AG20443 (cell line): Measurements from ENCODE around the gene LIMA1.
"Not testable (repeated sequence)": the region's sequence is repeated elsewhere in the genome, so short reads cannot be mapped to it uniquely, and the experiment has no call there.

ENCODE experiments used
- DNase-seq: peaks from one replicate; pipeline ENCODE4 v3.0.0; 2012; ENCODE audit warnings: low spot score, mixed read lengths

The LIMA1 gene

GRCh38 chr12:50247665-50248064 is 35.7 kb downstream of the LIMA1 start:
- not testable (repeated sequence) for DNase-seq

GRCh38 chr12:50246873-50247612 is 36.3 kb downstream of the LIMA1 start:
- DNase-seq = peak; percentile 93

GRCh38 chr12:50246197-50246865 is 37.0 kb downstream of the LIMA1 start:
- DNase-seq = no peak

- DNase-seq = no peak
Observed at GRCh38 chr12:50243507-50243906, 39.8 kb downstream of the LIMA1 start.

GRCh38 chr12:50242751-50243191 is 40.5 kb downstream of the LIMA1 start:
- DNase-seq = peak; percentile 49

GRCh38 chr12:50241178-50241577 is 42.1 kb downstream of the LIMA1 start:
- DNase-seq = no peak

GRCh38 chr12:50240792-50241114 is 42.6 kb downstream of the LIMA1 start:
- DNase-seq = no peak

GRCh38 chr12:50240096-50240791 is 43.1 kb downstream of the LIMA1 start:
- no peak for DNase-seq

GRCh38 chr12:50239355-50239891 is 43.9 kb downstream of the LIMA1 start:
- no peak for DNase-seq

GRCh38 chr12:50234347-50234746 is 49.0 kb downstream of the LIMA1 start:
- DNase-seq = no peak

GRCh38 chr12:50232771-50233209 is 50.5 kb downstream of the LIMA1 start:
- DNase-seq = no peak

- no peak for DNase-seq
Observed at GRCh38 chr12:50232206-50232605, 51.1 kb downstream of the LIMA1 start.

- DNase-seq = no peak
Observed at GRCh38 chr12:50231346-50231745, 52.0 kb downstream of the LIMA1 start.

- no peak for DNase-seq
Observed at GRCh38 chr12:50230217-50230616, 53.1 kb downstream of the LIMA1 start.

GRCh38 chr12:50224026-50224692 is 59.2 kb downstream of the LIMA1 start:
- DNase-seq = peak; percentile 25

- DNase-seq = peak; percentile 85
Observed at GRCh38 chr12:50222275-50222783, 61.0 kb downstream of the LIMA1 start.

- DNase-seq = peak; percentile 58
Observed at GRCh38 chr12:50221228-50222008, 61.9 kb downstream of the LIMA1 start.

GRCh38 chr12:50220363-50220995 is 62.8 kb downstream of the LIMA1 start:
- peak; percentile 25 for DNase-seq

GRCh38 chr12:50219544-50219943 is 63.8 kb downstream of the LIMA1 start:
- no peak for DNase-seq

GRCh38 chr12:50219001-50219400 is 64.3 kb downstream of the LIMA1 start:
- not testable (repeated sequence) for DNase-seq

GRCh38 chr12:50218386-50218785 is 64.9 kb downstream of the LIMA1 start:
- DNase-seq = no peak
